Prostate gland (tissue), 2 donors: ENCODE measurements around the gene CFAP92. TPM values are rescaled to one million over a fixed set of nuclear protein-coding genes. Genes with fewer than 3 reads are reported as not detected.

ENCODE experiments used
- DNase-seq: peaks from one replicate; pipeline ENCODE4 v3.0.0-alpha.2; 2019; ENCODE audit warnings: low spot score
- H3K27ac ChIP-seq, 2 donors: fragments of 200-600 bp; sonication (generic); 2 replicates each; pipeline ENCODE4 v1.5.1; 2017 to 2019
- H3K27me3 ChIP-seq: fragments of 200-600 bp; sonication (generic); replicated peaks from 2 replicates; pipeline ENCODE4 v1.5.1; 2019; ENCODE audit not compliant: insufficient read depth
- H3K36me3 ChIP-seq, 2 donors: fragments of 200-600 bp; sonication (generic); 1 replicate in 1 of 2; 2 replicates in 1 of 2; pipeline versions ENCODE4 v1.5.1 to v1.8.1; 2017 to 2019
- H3K4me1 ChIP-seq: fragments of 200-600 bp; sonication (generic); replicated peaks from 2 replicates; pipeline ENCODE4 v1.5.1; 2019
- H3K4me3 ChIP-seq, 2 donors: fragments of 200-600 bp; sonication (generic); 2 replicates each; pipeline ENCODE4 v1.5.1; 2017 to 2019
- H3K9me3 ChIP-seq: fragments of 200-600 bp; sonication (generic); 2 replicates; pipeline ENCODE4 v1.5.1; 2017
- CTCF ChIP-seq, 4 experiments: fragments of 200-600 bp in 2 of 4; fragments of 450-650 bp in 2 of 4; sonication (generic) in 2 of 4; IDR thresholded peaks; 1 replicate in 3 of 4; 2 replicates in 1 of 4; pipeline ENCODE4 v1.5.1; 2016 to 2019; ENCODE audit warnings: antibody characterized with exemption in 4 of 4, mild to moderate bottlenecking in 2 of 4, moderate library complexity in 2 of 4
- POLR2A ChIP-seq: fragments of 450-650 bp; IDR thresholded peaks from one replicate; pipeline ENCODE4 v1.6.1; 2016; ENCODE audit warnings: antibody characterized with exemption, mild to moderate bottlenecking
- POLR2AphosphoS5 ChIP-seq: sonication (generic); formaldehyde crosslinking; IDR thresholded peaks from one replicate; pipeline ENCODE4 v1.6.1; 2017; ENCODE audit warnings: antibody characterized with exemption
- WGBS: methylation state at CpG from one replicate; pipeline ENCODE4 v1.1.5; 2018; 5-methylcytosine and 5-hydroxymethylcytosine counted together
- intact Hi-C: fragments of 100-400 bp; cut with DNase I; formaldehyde crosslinking; loops from one replicate; pipeline ENCODE4 v1.14.2; 2022
- total RNA-seq, 2 donors: library from RNA; depleted of rRNA; stranded (reverse); fragments of >200 nt; gene quantifications; one replicate each; pipeline ENCODE4 v1.1.0, GENCODE V29; 2016

CFAP92 gene
- total RNA-seq, 2 donors from 2014 or later: 1.7 to 4.3 TPM

- intact Hi-C loops: no loop called here
- DNase-seq: no peak
Measured at GRCh38 chr3:128910006-128910405, 83.9 kb downstream of the CFAP92 start.

GRCh38 chr3:128908951-128909350 lies 84.9 kb downstream of the CFAP92 start:
- Histone ChIP-seq H3K27ac (no peak overlapping the region), H3K9me3 (no peaks in the 10 kb centered on the region), H3K4me3 (no peak overlapping the region), H3K36me3 (peaks cover 9 to 37% of the 10 kb centered on the region in 2 donors), H3K27me3 (no peaks in the 10 kb centered on the region), H3K4me1 (no peaks in the 10 kb centered on the region)
- intact Hi-C loops: no loop called here
- 98% methylated on average over 6 of the region's 6 CpGs for WGBS
- no peak for DNase-seq
- TF ChIP-seq POLR2AphosphoS5 (no peak), CTCF (IDR thresholded peaks at IDR 0.05) (no peak)

More at GRCh38 chr3:128910006-128910405, 83.9 kb downstream of the CFAP92 start:
- no peak overlapping the region for H3K27ac ChIP-seq
- 93% methylated on average over 13 of the region's 13 CpGs for WGBS
- no peak overlapping the region for H3K4me3 ChIP-seq
- no peak for TF ChIP-seq POLR2AphosphoS5
- no peak for TF ChIP-seq CTCF (IDR thresholded peaks at IDR 0.05)
- TF ChIP-seq POLR2A: no peak
- H3K4me1 ChIP-seq: no peaks in the 10 kb centered on the region
- peaks cover 7 to 30% of the 10 kb centered on the region in 2 donors for H3K36me3 ChIP-seq
- no peaks in the 10 kb centered on the region for H3K9me3 ChIP-seq
- no peaks in the 10 kb centered on the region for H3K27me3 ChIP-seq

- Histone ChIP-seq H3K4me1 (no peaks in the 10 kb centered on the region), H3K27me3 (no peaks in the 10 kb centered on the region), H3K27ac (no peak overlapping the region), H3K9me3 (no peaks in the 10 kb centered on the region), H3K4me3 (no peak overlapping the region), H3K36me3 (peaks cover 13 to 35% of the 10 kb centered on the region in 2 donors)
- no peak for TF ChIP-seq POLR2A
- no peak for TF ChIP-seq POLR2AphosphoS5
- TF ChIP-seq CTCF (IDR thresholded peaks at IDR 0.05): no peak
- DNase-seq: no peak
- intact Hi-C loops: no loop called here
- 81% methylated on average over 6 of the region's 15 CpGs for WGBS
Measured at GRCh38 chr3:128907706-128908445, 86.0 kb downstream of the CFAP92 start.

- Histone ChIP-seq H3K4me3 (no peak overlapping the region), H3K4me1 (no peaks in the 10 kb centered on the region), H3K27me3 (no peaks in the 10 kb centered on the region), H3K36me3 (peaks cover 13 to 32% of the 10 kb centered on the region in 2 donors), H3K27ac (no peak overlapping the region), H3K9me3 (no peaks in the 10 kb centered on the region)
- no peak for DNase-seq
- 76% methylated on average over 6 of the region's 7 CpGs for WGBS
- intact Hi-C loops: no loop called here
- no peak for TF ChIP-seq POLR2A
- TF ChIP-seq POLR2AphosphoS5: no peak
- no peak for TF ChIP-seq CTCF (IDR thresholded peaks at IDR 0.05)
Measured at GRCh38 chr3:128906804-128907525, 86.9 kb downstream of the CFAP92 start.
